Neural cell (in vitro differentiated cells): Measurements from ENCODE around the gene FAM163A. TPM values are rescaled to one million over a fixed set of nuclear protein-coding genes. Genes with fewer than 3 reads are reported as not detected.

Source experiments
- H2AFZ ChIP-seq: fragments of 200-600, 300-800 bp; sonication (generic), shearing (Covaris generic); 2 replicates; pipeline ENCODE4 v1.6.0; 2014; ENCODE audit warnings: low read depth, mild to moderate bottlenecking, antibody characterized with exemption, low read length, moderate library complexity
- H3F3A ChIP-seq: fragments of 200-600 bp; shearing (Covaris generic); 2 replicates; pipeline ENCODE4 v1.6.1; 2016; ENCODE audit warnings: mild to moderate bottlenecking, moderate library complexity, mixed read lengths, antibody characterized with exemption, low read length; ENCODE audit not compliant: insufficient read depth, poor library complexity, severe bottlenecking
- H3K27ac ChIP-seq: fragments of 200-600, 300-800 bp; sonication (generic), shearing (Covaris generic); 2 replicates; pipeline ENCODE4 v1.5.1; 2014; ENCODE audit warnings: mild to moderate bottlenecking, low read length, moderate library complexity
- H3K27me3 ChIP-seq: fragments of 300-800, 200-600 bp; sonication (generic), shearing (Covaris generic); 2 replicates; pipeline ENCODE4 v1.6.0; 2014; ENCODE audit warnings: mild to moderate bottlenecking, low read depth, low read length, moderate library complexity; ENCODE audit not compliant: insufficient read depth
- H3K36me3 ChIP-seq: fragments of 300-800, 200-600 bp; sonication (generic), shearing (Covaris generic); 2 replicates; pipeline ENCODE4 v1.5.1; 2014; ENCODE audit warnings: mild to moderate bottlenecking, antibody characterized with exemption, low read length, moderate library complexity; ENCODE audit not compliant: insufficient read depth
- H3K4me2 ChIP-seq: fragments of 300-800, 200-600 bp; sonication (generic), shearing (Covaris generic); 2 replicates; pipeline ENCODE4 v1.6.0; 2014; ENCODE audit warnings: mild to moderate bottlenecking, low read length
- H3K4me3 ChIP-seq: fragments of 300-800, 200-600 bp; sonication (generic), shearing (Covaris generic); 2 replicates; pipeline ENCODE4 v1.5.1; 2014; ENCODE audit warnings: mild to moderate bottlenecking, low read length, moderate library complexity
- H3K79me2 ChIP-seq: fragments of 200-600 bp; shearing (Covaris generic); replicated peaks from 2 replicates; pipeline ENCODE4 v1.6.0; 2014; ENCODE audit warnings: mild to moderate bottlenecking, low read length, moderate library complexity; ENCODE audit not compliant: insufficient read depth
- H3K9ac ChIP-seq: fragments of 300-800, 200-600 bp; sonication (generic), shearing (Covaris generic); 2 replicates; pipeline ENCODE4 v1.6.1; 2016; ENCODE audit warnings: mild to moderate bottlenecking, low read length, mixed read lengths
- H3K9me2 ChIP-seq: fragments of 200-600 bp; shearing (Covaris generic); 2 replicates; pipeline ENCODE4 v1.6.1; 2016; ENCODE audit warnings: mild to moderate bottlenecking, low read length, mixed read lengths; ENCODE audit not compliant: insufficient read depth
- H3K9me3 ChIP-seq: fragments of 200-600, 300-800 bp; sonication (generic), shearing (Covaris generic); 2 replicates; pipeline ENCODE4 v1.6.1; 2016; ENCODE audit warnings: mild to moderate bottlenecking, mixed run types, low read length, moderate library complexity, mixed read lengths
- H4K20me1 ChIP-seq: fragments of 200-600 bp; shearing (Covaris generic); 2 replicates; pipeline ENCODE4 v1.6.1; 2016; ENCODE audit warnings: mild to moderate bottlenecking, mixed run types; ENCODE audit not compliant: insufficient read depth
- EP300 ChIP-seq: fragments of 450-650 bp; conservative IDR thresholded peaks from 2 replicates; pipeline ENCODE4 v1.6.1; 2014; ENCODE audit warnings: antibody characterized with exemption, mild to moderate bottlenecking, moderate library complexity; ENCODE audit not compliant: poor library complexity, severe bottlenecking
- EZH2 ChIP-seq: fragments of 200-600, 300-800 bp; shearing (Covaris generic), sonication (generic); IDR thresholded peaks from 2 replicates; pipeline ENCODE4 v1.6.1; 2014; ENCODE audit warnings: antibody characterized with exemption, low read length, borderline replicate concordance, mild to moderate bottlenecking; ENCODE audit not compliant: insufficient read depth, poor library complexity, severe bottlenecking
- MXI1 ChIP-seq: fragments of 450-650 bp; conservative IDR thresholded peaks from 2 replicates; pipeline ENCODE4 v1.6.1; 2014; ENCODE audit warnings: antibody characterized with exemption, mild to moderate bottlenecking; ENCODE audit not compliant: poor library complexity, severe bottlenecking
- POLR2AphosphoS5 ChIP-seq: IDR thresholded peaks from 2 replicates; pipeline ENCODE4 v1.6.1; 2012
- RAD21 ChIP-seq: fragments of 450-650 bp; conservative IDR thresholded peaks from 2 replicates; pipeline ENCODE4 v1.6.1; 2014; ENCODE audit warnings: antibody characterized with exemption, mild to moderate bottlenecking, moderate library complexity
- SMC3 ChIP-seq: fragments of 450-650 bp; conservative IDR thresholded peaks from 2 replicates; pipeline ENCODE4 v1.6.1; 2014; ENCODE audit warnings: antibody characterized with exemption, mild to moderate bottlenecking, moderate library complexity; ENCODE audit not compliant: poor library complexity
- TAF1 ChIP-seq: IDR thresholded peaks from 2 replicates; pipeline ENCODE4 v1.6.1; 2012; ENCODE audit warnings: low read depth
- polyA plus RNA-seq: library from polyadenylated mRNA; depleted of rRNA; stranded (reverse); fragments of >200 nt; gene quantifications from 2 replicates; pipeline ENCODE4 v1.2.3, GENCODE V29; 2014
- TF ChIP-seq, protein P1 (sequence below): IDR thresholded peaks from 2 replicates; pipeline ENCODE4 v1.6.1; 2012; ENCODE audit warnings: borderline replicate concordance
- TF ChIP-seq, protein P2 (sequence below): fragments of 450-650 bp; IDR thresholded peaks from 2 replicates; pipeline ENCODE4 v1.5.1; 2014; ENCODE audit warnings: antibody characterized with exemption, mild to moderate bottlenecking, moderate library complexity; ENCODE audit not compliant: poor library complexity, severe bottlenecking

Gene FAM163A
- polyA plus RNA-seq, 1 donor from 2014 or later, result 0.21 TPM

DNA sequence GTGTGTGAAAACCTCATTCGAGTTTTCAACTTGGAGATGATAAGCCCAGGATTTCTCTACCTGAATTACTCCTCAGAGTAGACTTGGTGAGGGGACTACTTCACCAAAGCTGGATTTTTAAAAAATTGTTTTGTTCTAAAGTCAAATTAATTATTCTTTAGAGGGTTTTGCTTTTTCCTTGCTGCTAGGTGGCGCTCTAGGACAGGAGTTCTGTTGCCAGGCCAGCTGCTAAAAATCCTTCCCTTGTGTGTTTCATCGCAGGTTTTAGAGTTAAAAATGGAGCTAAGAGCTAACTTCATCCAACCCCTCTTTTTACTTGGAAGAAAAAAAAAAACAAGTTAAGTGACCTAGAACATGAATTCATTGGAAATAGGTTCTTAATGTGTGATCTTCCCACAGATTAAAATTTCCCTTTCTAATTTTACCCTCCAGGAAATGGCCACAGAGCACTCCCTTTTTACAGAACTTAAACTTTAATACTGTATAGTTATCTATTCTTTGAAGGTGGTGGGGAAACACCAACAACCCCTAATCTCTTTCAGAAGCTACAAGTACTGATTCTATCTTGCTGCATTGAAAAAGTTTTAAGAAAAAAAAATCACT, 36.7 kb upstream of the FAM163A start:
- Histone ChIP-seq H3K79me2 (no peaks in the 10 kb centered on the region), H3K9me3 (no peaks in the 10 kb centered on the region), H2AFZ (no peak overlapping the region), H3K9ac (no peak overlapping the region), H3F3A (no peaks in the 10 kb centered on the region), H3K36me3 (no peaks in the 10 kb centered on the region), H4K20me1 (no peaks in the 10 kb centered on the region), H3K4me3 (no peak overlapping the region), H3K27ac (no peak overlapping the region), H3K4me2 (no peak overlapping the region), H3K27me3 (no peaks in the 10 kb centered on the region), H3K9me2 (no peaks in the 10 kb centered on the region)
- TF ChIP-seq MXI1, result no peak
- TF ChIP-seq POLR2AphosphoS5, result no peak
- TF ChIP-seq, protein P1, sequence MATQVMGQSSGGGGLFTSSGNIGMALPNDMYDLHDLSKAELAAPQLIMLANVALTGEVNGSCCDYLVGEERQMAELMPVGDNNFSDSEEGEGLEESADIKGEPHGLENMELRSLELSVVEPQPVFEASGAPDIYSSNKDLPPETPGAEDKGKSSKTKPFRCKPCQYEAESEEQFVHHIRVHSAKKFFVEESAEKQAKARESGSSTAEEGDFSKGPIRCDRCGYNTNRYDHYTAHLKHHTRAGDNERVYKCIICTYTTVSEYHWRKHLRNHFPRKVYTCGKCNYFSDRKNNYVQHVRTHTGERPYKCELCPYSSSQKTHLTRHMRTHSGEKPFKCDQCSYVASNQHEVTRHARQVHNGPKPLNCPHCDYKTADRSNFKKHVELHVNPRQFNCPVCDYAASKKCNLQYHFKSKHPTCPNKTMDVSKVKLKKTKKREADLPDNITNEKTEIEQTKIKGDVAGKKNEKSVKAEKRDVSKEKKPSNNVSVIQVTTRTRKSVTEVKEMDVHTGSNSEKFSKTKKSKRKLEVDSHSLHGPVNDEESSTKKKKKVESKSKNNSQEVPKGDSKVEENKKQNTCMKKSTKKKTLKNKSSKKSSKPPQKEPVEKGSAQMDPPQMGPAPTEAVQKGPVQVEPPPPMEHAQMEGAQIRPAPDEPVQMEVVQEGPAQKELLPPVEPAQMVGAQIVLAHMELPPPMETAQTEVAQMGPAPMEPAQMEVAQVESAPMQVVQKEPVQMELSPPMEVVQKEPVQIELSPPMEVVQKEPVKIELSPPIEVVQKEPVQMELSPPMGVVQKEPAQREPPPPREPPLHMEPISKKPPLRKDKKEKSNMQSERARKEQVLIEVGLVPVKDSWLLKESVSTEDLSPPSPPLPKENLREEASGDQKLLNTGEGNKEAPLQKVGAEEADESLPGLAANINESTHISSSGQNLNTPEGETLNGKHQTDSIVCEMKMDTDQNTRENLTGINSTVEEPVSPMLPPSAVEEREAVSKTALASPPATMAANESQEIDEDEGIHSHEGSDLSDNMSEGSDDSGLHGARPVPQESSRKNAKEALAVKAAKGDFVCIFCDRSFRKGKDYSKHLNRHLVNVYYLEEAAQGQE, result no peak
- TF ChIP-seq EP300, result no peak
- TF ChIP-seq SMC3, result peak; percentile 91
- no peak for TF ChIP-seq TAF1
- TF ChIP-seq EZH2, result no peak
- peak; percentile 96 for TF ChIP-seq RAD21
- TF ChIP-seq, protein P2, sequence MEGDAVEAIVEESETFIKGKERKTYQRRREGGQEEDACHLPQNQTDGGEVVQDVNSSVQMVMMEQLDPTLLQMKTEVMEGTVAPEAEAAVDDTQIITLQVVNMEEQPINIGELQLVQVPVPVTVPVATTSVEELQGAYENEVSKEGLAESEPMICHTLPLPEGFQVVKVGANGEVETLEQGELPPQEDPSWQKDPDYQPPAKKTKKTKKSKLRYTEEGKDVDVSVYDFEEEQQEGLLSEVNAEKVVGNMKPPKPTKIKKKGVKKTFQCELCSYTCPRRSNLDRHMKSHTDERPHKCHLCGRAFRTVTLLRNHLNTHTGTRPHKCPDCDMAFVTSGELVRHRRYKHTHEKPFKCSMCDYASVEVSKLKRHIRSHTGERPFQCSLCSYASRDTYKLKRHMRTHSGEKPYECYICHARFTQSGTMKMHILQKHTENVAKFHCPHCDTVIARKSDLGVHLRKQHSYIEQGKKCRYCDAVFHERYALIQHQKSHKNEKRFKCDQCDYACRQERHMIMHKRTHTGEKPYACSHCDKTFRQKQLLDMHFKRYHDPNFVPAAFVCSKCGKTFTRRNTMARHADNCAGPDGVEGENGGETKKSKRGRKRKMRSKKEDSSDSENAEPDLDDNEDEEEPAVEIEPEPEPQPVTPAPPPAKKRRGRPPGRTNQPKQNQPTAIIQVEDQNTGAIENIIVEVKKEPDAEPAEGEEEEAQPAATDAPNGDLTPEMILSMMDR, result peak; percentile 93

DNA sequence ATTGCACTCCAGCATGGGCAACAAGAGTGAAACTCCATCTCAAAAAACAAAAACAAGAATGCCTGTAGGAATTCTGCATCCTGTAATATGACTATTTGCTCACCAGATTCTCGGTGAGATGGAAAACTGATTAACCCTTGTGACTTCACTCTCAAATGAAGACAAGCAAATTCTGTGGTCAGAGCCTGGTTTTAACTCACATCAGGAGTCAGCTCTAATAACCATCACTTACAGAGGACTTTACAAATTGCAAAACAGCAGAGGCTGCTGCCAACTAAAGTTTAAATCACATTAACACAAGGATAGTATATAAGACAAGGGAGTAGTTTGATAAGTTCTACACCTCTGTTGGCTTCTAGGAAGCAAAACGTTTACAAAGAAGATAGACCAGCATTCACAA, 35.7 kb upstream of the FAM163A start:
- no peaks in the 10 kb centered on the region for H3F3A ChIP-seq
- no peak overlapping the region for H3K4me2 ChIP-seq
- no peaks in the 10 kb centered on the region for H4K20me1 ChIP-seq
- H3K79me2 ChIP-seq, result no peaks in the 10 kb centered on the region
- TF ChIP-seq RAD21 (no peak), POLR2AphosphoS5 (no peak), SMC3 (no peak), MXI1 (no peak), EZH2 (no peak), EP300 (no peak), TAF1 (no peak)
- TF ChIP-seq, protein P2, result no peak
- TF ChIP-seq, protein P1, result no peak
- H2AFZ ChIP-seq, result no peak overlapping the region
- no peak overlapping the region for H3K9ac ChIP-seq
- H3K9me3 ChIP-seq, result no peaks in the 10 kb centered on the region
- H3K27ac ChIP-seq, result no peak overlapping the region
- H3K4me3 ChIP-seq, result no peak overlapping the region
- H3K36me3 ChIP-seq, result no peaks in the 10 kb centered on the region
- H3K27me3 ChIP-seq, result no peaks in the 10 kb centered on the region
- no peaks in the 10 kb centered on the region for H3K9me2 ChIP-seq
